ENCODE data around the gene HLA-DQB1.
"Not testable (repeated sequence)": the region's sequence is repeated elsewhere in the genome, so short reads cannot be mapped to it uniquely, and the experiment has no call there.

HLA-DQB1 gene

DNA sequence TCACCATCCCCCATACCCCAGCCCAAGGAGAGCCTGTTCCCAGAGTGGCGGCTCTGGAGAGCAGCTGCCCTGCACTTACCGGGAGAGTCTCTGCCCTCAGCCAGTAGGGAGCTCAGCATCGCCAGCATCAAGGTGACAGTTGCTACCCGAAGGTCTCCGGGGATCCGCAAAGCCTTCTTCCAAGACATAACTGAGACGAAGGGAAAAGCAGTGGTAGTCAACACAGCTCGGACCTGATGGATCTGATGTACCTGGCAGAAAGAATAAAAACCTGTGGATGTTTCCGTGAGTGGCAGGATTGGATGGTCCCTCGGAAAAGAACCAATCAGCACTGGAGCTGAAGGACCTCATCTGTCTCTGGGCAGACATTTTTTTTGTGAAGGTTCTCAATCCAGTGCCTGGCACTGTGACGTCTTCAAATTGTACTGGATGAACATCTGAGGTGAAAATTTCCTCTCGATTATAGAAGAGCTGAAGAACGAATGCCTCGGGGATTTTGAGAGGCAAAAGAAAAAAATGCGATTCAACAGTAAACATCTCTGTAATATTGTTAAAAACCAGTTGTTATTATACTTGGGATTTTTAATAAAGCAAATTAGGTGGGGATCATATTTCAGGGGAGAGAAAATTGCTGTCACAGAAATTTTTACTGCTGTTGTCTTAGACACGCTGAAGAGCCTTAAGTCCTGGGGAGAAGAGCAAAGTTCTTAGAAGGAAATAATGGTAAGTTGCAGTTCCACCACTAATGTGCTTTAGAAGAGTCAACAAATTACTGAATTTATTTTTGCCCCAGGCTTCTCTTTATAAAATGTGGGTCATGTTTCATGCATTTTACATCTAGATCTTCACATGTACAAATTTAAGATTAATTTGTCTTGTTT, at the start of gene HLA-DQB1:
HLA-DQB1 (minus strand) TSS at position 238 of the 881 bp plus-strand sequence; CDS start at position 188, 50 bp downstream.
- no peak within 1 kb of the TSS for H3K4me3 ChIP-seq (ENCODE audit: low read depth, low read length)
- DNase-seq (ENCODE audit: low read depth) = no peak

DNA sequence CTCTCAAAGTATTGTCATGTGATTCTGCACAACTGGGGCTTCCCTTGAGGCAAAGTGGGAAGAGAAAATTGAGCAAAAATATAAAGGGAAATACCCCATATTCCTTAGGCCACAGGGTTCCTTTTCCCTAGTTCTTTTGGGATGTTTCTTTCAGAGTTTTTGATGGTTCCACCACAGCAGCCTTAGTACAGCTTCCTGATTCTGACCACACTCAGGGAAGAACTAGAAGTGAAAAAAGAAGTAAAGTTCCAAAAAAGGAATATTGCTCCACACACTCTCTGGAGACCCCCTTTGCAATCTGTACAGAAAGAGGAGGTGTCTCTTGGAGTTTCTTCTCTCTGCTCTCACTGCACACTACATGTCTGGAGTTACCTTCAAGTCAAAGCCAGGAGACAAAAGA, 46.8 kb upstream of the HLA-DQB1 start:
- H3K4me3 ChIP-seq (ENCODE audit: low read depth, low read length) = no peak overlapping the region
- DNase-seq (ENCODE audit: low read depth) = no peak

DNA sequence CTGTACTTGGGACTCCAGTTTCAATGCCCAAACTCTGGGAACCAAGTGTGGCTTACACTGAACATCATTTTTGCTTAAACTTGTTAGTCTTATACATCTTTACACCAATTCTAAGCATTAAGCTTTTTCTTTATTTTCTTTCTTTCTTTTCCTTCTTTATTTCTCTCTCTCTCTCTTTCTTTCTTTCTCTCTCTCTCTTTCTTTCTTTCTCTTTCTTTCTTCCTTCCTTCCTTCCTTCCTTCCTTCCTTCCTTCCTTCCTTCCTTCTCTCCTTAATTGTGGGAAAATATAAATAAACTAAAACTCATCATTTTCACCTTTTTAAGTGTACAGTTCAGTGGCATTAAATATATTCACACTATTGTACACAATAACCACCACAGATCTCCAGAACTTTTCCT, 43.2 kb upstream of the HLA-DQB1 start:
- no peak for DNase-seq (ENCODE audit: low read depth)
- H3K4me3 ChIP-seq (ENCODE audit: low read depth, low read length) = no peak overlapping the region

DNA sequence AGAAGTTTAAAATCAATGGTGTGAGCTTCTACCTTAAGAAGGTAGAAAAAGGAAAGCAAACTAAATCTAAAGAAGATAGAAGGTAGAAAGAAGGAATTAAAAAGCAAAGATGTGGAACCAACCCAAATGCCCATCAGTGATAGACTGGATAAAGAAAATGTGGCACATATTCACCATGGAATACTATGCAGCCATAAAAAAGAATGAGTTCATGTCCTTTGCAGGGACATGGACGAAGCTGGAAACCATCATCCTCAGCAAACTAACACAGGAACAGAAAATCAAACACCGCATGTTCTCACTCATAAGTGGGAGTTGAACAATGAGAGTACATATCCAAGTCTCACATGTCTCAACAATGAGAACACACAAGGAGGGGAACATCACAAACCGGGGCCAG, 38.7 kb upstream of the HLA-DQB1 start:
- not testable (repeated sequence) for DNase-seq (ENCODE audit: low read depth); H3K4me3 ChIP-seq (ENCODE audit: low read depth, low read length)

DNA sequence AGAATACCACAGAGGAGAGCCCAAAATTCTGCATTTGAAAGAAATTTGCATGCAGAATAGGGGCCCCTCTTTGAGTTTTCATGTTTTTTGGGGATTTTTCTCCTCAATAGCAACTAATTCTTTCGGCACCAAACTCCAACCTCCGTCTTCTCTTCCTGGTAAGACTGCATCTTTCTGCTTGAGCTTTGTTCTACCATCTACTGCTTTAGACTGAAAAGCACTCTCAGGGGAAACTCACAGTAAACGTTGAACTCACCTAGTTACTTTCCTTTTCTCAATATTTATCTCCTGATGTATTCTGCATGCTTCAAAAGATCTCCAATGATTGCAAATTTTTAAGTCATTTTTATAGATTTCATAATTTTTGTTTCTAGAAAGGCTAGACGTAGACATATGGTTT, 36.9 kb upstream of the HLA-DQB1 start:
- no peak for DNase-seq (ENCODE audit: low read depth)
- H3K4me3 ChIP-seq (ENCODE audit: low read depth, low read length) = no peak overlapping the region

DNA sequence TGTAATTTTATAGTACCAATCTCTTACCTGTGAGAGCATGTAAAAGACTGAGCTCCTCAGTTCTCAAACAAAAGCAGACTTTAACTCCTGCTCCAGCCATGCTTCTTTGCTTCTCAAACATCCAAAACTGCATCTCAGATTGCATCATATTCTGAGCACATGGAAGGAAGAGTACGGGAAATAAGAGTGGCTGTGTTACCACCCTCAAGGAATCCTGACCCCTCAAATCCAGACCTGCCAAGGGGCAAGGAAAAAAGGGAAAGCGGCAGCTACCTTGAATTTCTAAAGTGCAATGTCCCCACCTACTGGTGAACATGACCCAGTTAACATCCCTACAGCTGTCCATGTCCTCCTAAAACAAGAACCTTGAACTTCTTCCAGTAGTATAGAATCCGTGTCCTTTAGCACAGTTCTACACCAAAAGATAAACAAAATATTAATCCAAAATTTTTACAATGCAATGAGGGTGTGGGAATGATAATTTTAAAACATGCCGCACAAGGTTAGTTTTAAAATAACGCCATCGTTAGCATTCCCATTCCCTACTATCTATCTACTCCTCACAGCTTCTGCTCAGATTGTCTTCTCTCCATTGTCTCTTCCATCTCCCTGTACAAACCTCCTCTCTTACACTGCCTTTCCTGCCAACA, 34.1 kb upstream of the HLA-DQB1 start:
- peak; percentile 13 for DNase-seq (ENCODE audit: low read depth)
- H3K4me3 ChIP-seq (ENCODE audit: low read depth, low read length) = no peak overlapping the region

DNA sequence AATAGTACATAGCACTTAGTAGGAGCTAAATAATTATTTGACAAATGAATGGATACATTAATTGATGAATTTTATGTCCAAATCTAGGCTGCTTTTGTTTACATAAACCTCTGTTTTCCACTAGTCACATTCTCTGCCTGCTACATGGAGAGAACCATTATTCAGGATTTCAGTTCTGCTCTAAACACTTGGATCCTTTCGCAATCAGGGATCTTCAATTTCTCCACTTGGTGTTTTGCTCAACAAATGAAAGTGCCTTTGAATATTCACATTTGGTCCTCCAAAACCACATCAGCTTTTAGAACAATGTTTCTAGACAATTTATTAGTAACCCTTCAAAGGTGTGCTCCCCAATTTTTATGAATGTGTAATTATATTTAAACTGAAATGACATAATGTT, 30.6 kb upstream of the HLA-DQB1 start:
- DNase-seq (ENCODE audit: low read depth) = no peak
- no peak overlapping the region for H3K4me3 ChIP-seq (ENCODE audit: low read depth, low read length)

DNA sequence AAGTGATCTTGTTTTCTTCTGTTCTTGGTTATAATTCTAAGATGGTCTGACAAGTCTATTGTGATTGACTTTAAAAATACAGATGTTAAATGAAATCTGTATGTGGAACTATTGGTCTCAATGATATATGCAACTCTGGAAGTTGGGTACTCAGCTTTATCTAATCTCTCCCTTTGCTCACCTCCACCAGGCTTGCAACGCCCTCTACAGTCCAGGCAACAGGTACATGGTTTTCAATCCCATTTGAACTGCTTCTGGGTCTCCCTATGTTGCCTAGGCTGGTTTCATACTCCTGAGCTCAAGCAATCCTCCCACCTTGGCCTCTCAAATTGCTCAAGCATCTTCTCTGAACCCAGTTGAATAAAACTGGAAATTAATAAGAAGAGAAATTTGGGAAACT, 25.6 kb upstream of the HLA-DQB1 start:
- DNase-seq (ENCODE audit: low read depth) = no peak
- H3K4me3 ChIP-seq (ENCODE audit: low read depth, low read length) = no peak overlapping the region

DNA sequence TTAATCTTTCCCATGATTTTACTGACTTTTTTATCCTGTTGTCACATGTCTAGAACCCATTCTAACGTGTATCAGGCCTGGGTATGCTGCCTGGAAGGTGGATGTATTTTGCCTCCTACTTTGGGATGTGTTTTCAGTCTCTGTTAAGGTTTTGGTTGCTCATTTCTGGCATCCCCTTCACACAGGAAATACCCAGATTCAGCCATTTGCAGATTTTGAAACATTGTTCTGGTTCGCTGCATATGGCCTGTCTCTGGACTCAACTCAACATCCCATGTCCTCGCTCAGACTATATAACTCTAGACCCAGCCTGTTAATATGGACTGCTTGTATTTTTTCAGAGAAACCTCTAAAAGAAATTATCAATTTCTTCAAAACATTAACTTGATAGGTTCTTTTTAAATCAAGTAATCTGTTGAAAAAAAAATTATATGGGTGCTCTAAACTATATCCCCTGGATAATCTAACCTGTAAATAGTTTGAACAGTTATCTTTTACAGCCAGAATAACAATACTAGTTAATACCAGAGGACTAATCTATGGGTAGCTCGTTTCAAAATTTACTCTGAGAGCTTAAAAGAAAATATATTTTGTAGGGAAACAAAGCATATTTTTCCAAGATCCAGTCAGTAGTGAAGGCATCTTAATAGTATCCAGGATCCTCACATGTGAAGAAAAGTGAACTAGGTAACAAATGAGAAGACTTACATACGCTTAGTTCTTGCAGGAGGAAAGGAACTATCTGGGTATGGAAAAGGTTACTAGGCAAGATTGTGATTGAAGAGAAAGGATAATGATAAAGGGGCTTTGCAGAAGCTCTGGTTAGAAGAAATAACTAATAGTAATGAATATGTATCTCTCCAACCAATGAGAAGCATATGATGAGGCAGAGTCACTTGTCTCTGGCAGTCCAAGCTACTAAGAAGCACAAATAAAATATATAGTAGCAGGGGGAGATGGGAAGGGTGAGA, 23.4 kb upstream of the HLA-DQB1 start:
- no peak overlapping the region for H3K4me3 ChIP-seq (ENCODE audit: low read depth, low read length)
- no peak for DNase-seq (ENCODE audit: low read depth)

DNA sequence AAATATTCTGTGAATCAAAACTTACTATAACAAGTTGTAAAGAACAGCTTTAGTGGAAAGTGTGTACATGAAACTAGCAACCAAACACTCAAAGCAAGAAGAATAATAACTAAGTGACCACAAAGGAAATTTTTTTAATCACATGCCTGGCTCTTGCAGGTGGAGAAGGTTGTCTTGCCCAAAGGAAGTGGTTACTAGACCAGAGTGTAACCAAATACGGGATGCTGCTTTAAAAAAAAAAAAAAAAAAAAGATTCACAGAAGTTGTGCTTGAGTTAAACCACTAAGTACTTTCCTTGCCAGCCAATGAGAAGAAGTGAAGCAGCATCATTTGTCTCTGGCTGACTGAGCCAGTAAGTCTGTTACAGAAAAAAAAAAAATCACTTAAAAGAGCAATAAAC, 19.1 kb upstream of the HLA-DQB1 start:
- DNase-seq (ENCODE audit: low read depth) = no peak
- no peak overlapping the region for H3K4me3 ChIP-seq (ENCODE audit: low read depth, low read length)

DNA sequence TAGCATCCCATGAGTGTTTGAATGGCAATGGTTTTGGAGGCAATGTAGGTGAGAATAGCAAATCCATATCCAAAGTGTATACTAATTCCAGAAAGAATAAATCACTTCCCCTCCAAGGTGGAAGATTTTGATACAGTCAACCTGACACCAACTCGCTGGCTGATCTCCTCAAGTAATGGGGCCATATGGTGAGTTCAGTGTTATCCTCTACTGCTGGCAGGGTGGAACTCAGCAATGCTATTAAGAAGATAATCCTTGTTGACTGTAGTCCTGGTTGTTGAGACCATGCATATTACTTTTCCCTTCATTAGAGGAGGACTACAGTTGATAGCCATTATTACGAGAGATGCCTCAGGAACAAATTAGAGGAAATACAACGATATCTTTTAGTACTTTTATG, 17.8 kb upstream of the HLA-DQB1 start:
- no peak overlapping the region for H3K4me3 ChIP-seq (ENCODE audit: low read depth, low read length)
- no peak for DNase-seq (ENCODE audit: low read depth)

DNA sequence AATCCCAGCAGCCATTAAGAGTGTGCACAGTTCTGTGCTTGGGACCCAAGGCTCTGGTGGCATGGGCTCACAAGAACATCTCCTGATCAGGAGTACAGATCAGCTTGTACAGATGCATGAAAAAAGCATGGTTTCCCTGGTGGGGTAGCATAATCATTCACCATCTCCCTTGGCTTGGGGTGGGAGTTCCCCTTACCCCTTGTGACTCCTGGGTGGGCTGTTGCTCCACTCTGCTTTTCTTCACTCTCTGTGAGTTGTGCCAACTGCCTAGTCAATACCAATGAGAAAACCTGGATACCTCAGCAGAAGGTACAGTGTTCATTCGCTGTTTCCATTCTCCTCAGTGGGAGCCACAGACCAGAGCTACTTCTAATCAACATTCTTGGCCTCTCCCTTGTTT, 13.6 kb upstream of the HLA-DQB1 start:
- H3K4me3 ChIP-seq (ENCODE audit: low read depth, low read length) = no peak overlapping the region
- DNase-seq (ENCODE audit: low read depth) = no peak

DNA sequence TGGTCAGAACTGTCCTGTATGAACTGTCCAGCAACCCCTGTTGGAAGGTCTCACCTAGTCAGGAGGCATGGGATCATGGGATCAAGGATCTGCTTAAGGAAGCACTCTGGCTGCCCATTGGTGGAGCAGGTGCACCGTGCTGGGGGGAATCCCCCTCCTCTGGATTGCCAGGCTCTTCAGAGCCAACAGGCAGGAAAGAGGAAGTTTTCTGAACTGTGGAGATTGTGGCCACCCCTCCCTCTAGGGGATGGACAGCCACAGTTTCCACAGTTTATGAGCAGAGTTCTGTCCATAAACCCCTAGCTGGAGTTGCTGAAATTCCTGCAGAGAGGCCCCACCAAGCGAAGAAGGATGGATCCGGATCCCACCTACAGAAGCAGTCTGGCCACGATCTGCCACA, 13.0 kb upstream of the HLA-DQB1 start:
- no peak overlapping the region for H3K4me3 ChIP-seq (ENCODE audit: low read depth, low read length)
- no peak for DNase-seq (ENCODE audit: low read depth)

DNA sequence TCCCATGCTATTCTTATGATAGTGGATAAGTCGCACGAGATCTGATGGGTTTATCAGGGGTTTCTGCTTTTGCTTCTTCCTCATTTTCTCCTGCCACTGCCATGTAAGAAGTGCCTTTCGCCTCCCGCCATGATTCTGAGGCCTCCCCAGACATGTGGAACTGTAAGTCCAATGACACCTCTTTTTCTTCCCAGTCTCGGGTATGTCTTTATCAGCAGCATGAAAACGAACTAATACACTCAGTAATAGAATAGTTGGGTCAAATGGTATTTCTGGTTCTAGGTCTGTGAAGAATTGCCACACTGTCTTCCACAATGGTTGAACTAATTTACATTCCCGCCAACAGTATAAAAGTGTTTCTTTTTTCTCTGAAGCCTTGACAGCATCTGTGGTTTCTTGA, 7.7 kb upstream of the HLA-DQB1 start:
- DNase-seq (ENCODE audit: low read depth); H3K4me3 ChIP-seq (ENCODE audit: low read depth, low read length): not testable (repeated sequence)

DNA sequence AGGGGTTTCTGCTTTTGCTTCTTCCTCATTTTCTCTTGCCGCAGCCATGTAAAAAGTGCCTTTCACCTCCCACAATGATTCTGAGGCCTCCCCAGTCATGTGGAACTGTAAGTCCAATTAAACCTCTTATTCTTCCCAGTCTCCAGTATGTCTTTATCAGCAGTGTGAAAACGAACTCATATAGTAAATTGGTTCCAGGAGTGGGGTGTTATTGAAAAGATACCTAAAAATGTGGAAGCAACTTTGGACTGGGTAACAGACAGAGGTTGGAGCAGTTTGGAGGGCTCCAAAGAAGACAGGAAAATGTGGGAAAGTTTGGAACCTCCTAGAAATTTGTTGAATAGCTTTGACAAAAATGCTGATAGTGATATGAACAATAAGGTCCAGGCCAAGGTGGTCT, 5.5 kb upstream of the HLA-DQB1 start:
- DNase-seq (ENCODE audit: low read depth); H3K4me3 ChIP-seq (ENCODE audit: low read depth, low read length): not testable (repeated sequence)

DNA sequence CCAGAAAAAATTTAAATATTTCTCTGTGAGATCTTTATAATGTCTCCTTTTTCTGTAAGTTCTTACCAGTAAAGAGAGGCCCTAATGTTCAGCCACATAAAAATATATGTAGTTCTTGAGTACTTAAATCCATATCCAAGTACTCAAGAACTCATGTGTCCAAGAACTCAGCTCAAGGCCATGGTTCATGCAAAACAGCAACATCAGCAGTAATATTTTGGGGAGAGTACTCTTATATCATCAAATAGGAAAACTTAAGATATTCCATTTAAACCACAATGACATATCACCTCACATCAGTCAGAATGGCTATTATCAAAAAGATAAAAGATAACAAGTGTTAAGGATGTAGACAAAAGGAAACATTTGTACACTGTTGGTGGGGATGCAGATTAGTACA, 3.4 kb upstream of the HLA-DQB1 start:
- no peak for DNase-seq (ENCODE audit: low read depth)
- no peak overlapping the region for H3K4me3 ChIP-seq (ENCODE audit: low read depth, low read length)

DNA sequence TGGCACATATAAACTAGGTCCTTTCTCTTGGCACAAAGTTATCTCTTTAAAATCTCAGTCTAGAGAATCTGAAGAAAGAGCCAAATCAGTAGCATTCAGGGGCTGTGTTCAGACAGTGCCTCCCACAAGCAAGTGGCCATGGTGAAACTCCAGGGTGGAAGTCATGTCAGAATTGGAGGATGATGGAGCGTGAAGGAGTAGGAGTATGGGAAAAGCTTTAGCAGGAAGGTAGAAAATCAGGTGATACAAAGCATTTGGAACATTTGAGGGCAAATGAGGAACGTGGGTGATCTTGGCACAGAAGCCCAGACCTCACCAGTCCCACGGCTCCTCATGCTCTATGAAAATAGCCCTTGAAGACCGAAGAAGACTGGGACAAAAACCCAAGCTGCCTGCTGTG, 2.8 kb upstream of the HLA-DQB1 start:
- H3K4me3 ChIP-seq (ENCODE audit: low read depth, low read length) = no peak overlapping the region
- no peak for DNase-seq (ENCODE audit: low read depth)

DNA sequence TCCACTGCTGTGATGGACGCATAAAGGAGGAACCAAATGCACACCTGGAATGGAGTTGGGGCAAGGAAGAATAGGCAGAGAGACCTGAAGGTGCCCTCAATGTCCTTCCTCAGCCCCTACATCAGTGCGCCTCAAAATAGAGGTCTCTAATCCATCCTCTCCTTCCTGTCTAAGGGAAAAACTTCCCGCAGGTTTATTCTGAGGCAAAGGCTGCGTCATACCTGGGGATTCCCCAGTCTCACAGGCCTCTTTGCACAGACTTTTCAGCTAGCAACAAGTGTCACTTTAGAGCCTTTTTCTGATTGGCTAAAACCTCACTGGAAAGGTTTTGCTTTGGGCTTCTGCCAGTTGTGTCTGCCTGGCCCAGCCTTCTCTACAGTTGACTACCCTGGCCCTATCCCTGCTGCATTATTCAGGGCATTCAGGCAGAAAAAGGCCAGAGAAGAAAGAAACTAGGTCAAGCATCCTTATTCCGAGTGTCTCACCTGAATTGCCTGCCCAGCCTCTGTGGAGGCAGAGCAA, 1.8 kb upstream of the HLA-DQB1 start:
- DNase-seq (ENCODE audit: low read depth) = no peak

DNA sequence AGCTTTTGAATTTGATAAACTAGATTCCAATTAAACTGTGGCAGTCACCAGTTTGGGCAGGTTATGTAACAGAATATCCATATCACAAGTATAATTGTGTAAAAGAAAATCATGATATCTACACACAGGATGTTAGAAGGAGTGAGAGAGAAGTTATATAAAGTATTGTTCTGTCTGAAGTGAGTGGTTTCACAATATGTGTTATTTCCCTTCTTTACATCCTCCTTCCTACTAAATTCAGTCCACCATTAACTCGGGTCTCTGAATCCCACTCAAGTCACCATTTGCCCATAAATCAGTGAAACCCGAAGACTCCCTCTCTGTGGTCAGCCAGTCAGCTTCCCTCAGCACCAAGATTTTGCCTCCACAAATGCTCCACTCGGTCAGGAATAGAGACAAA, 796 bp downstream of the HLA-DQB1 start:
- DNase-seq (ENCODE audit: low read depth) = no peak
- H3K4me3 ChIP-seq (ENCODE audit: low read depth, low read length) = no peak overlapping the region

More for the DNA sequence above, 1.8 kb upstream of the HLA-DQB1 start:
- no peak overlapping the region for H3K4me3 ChIP-seq (ENCODE audit: low read depth, low read length)

All from skeletal muscle cell (primary cell).